GM12878 (cell line): ENCODE measurements around the gene GNB5. TPM values are rescaled to one million over a fixed set of nuclear protein-coding genes. Genes with fewer than 3 reads are reported as not detected.

ENCODE experiments used
- ATAC-seq: fragments of 200-7000 bp; cut with Tn5 transposase; 3 replicates; pipeline ENCODE4 v1.9.1; 2020; ENCODE audit warnings: mild to moderate bottlenecking, moderate library complexity
- BruUV-seq: library from RNA; stranded (reverse); fragments of 400-500 nt; replicated peaks from 2 replicates; lab custom pipeline; 2021; lab: Mats Ljungman, UMichigan
- CTCF ChIA-PET: fragments of 300-600 bp; sonication (Branson Sonifier 250); formaldehyde crosslinking; extraction: SDS; loops from one replicate; lab custom pipeline; 2021; ENCODE audit warnings: inconsistent platforms; lab: Yijun Ruan, JAX
- POLR2A ChIA-PET: fragments of 350-600 bp; formaldehyde crosslinking; extraction: SDS; loops from one replicate; lab custom pipeline; 2021; ENCODE audit warnings: inconsistent platforms; lab: Charles Lee
- RAD21 ChIA-PET: fragments of 300-600 bp; sonication (Branson Sonifier 250); formaldehyde crosslinking; loops from one replicate; lab custom pipeline; 2023; ENCODE audit warnings: antibody characterized with exemption; ENCODE audit not compliant: unreplicated experiment; lab: Charles Lee
- SMC1A ChIA-PET: fragments of 300-600 bp; sonication (Branson Sonifier 250); formaldehyde crosslinking; loops from one replicate; lab custom pipeline; 2023; ENCODE audit not compliant: unreplicated experiment, uncharacterized antibody; lab: Charles Lee
- DNase-seq: peaks from one replicate; pipeline ENCODE4 v3.0.0-alpha.2; 2011; ENCODE audit warnings: low read depth, low spot score
- FAIRE-seq: peaks from 3 replicates; lab custom pipeline; 2011; peaks lifted over from hg19 to GRCh38; lab: Jason Lieb, UNC
- H2AFZ ChIP-seq: 2 replicates; pipeline ENCODE4 v1.6.0; 2011; ENCODE audit warnings: low read depth, low read length, control low read depth; ENCODE audit not compliant: control insufficient read depth
- H3K27ac ChIP-seq: 2 replicates; pipeline ENCODE4 v1.5.1; 2011; ENCODE audit warnings: control low read depth; ENCODE audit not compliant: control insufficient read depth, insufficient read depth
- H3K27me3 ChIP-seq, 2 experiments: replicated peaks in 1 of 2; 2 replicates each; pipeline versions ENCODE4 v1.6.0 to v1.6.1; 2011; ENCODE audit warnings: low read length in 1 of 2; ENCODE audit not compliant: control insufficient read depth in 2 of 2, insufficient read depth in 2 of 2
- H3K36me3 ChIP-seq, 2 experiments: 2 replicates each; pipeline ENCODE4 v1.5.1; 2011; ENCODE audit warnings: low read length in 1 of 2; ENCODE audit not compliant: control insufficient read depth in 2 of 2, insufficient read depth in 2 of 2
- H3K4me1 ChIP-seq: 2 replicates; pipeline ENCODE4 v1.6.1; 2011; ENCODE audit warnings: mild to moderate bottlenecking, low read length, moderate library complexity, mixed read lengths; ENCODE audit not compliant: control insufficient read depth, insufficient read depth
- H3K4me2 ChIP-seq: 2 replicates; pipeline ENCODE4 v1.6.0; 2011; ENCODE audit warnings: control low read depth; ENCODE audit not compliant: control insufficient read depth, insufficient read depth
- H3K4me3 ChIP-seq: fragments of 200-600 bp; sonication (generic); 2 replicates; pipeline ENCODE4 v1.5.1; 2016
- H3K79me2 ChIP-seq: 2 replicates; pipeline ENCODE4 v1.6.0; 2011; ENCODE audit warnings: low read length; ENCODE audit not compliant: control insufficient read depth, insufficient read depth
- H3K9ac ChIP-seq: 2 replicates; pipeline ENCODE4 v1.8.0; 2011; ENCODE audit warnings: low read length, control low read depth, mixed read lengths; ENCODE audit not compliant: control insufficient read depth, insufficient read depth
- H3K9me3 ChIP-seq: replicated peaks from 3 replicates; pipeline ENCODE4 v1.5.1; 2011; ENCODE audit warnings: mild to moderate bottlenecking, low read length; ENCODE audit not compliant: control insufficient read depth, insufficient read depth
- H4K20me1 ChIP-seq: 2 replicates; pipeline ENCODE4 v1.6.0; 2011; ENCODE audit not compliant: control insufficient read depth, insufficient read depth
- FOS ChIP-seq: IDR thresholded peaks from 3 replicates; pipeline ENCODE4 v1.6.1; 2011; ENCODE audit warnings: borderline replicate concordance; ENCODE audit not compliant: insufficient read length; ENCODE audit errors: extremely low read depth
- NKRF ChIP-seq: fragments of 450-650 bp; conservative IDR thresholded peaks from 2 replicates; pipeline ENCODE4 v1.6.1; 2017; ENCODE audit warnings: mild to moderate bottlenecking, moderate library complexity
- SPI1 ChIP-seq: IDR thresholded peaks from 2 replicates; pipeline ENCODE4 v1.6.1; 2011; ENCODE audit warnings: low read depth, mild to moderate bottlenecking, low read length, moderate library complexity, borderline replicate concordance; ENCODE audit not compliant: insufficient read depth
- STAT1 ChIP-seq: fragments of 450-650 bp; conservative IDR thresholded peaks from 2 replicates; pipeline ENCODE4 v1.6.1; 2014; ENCODE audit warnings: antibody characterized with exemption, mild to moderate bottlenecking
- WGBS: methylation state at CpG from one replicate; pipeline ENCODE4 v1.1.6; 2016; ENCODE audit warnings: low lambda C conversion rate; ENCODE audit not compliant: insufficient replicate concordance, insufficient coverage; ENCODE audit errors: missing lambda C conversion rate; 5-methylcytosine and 5-hydroxymethylcytosine counted together
- in situ Hi-C: fragments of 300-500 bp; cut with MboI; formaldehyde crosslinking; loops from 9 replicates; pipeline ENCODE4 v1.14.3; 2018; ENCODE audit warnings: mixed read lengths
- intact Hi-C: fragments of 100-400 bp; cut with micrococcal nuclease; formaldehyde crosslinking; loops from one replicate; pipeline ENCODE4 v1.14.2; 2022; ENCODE audit not compliant: unreplicated experiment
- polyA plus RNA-seq, 11 experiments: library from polyadenylated mRNA; depleted of rRNA in 4 of 11; unstranded in 6 of 11; stranded (reverse) in 5 of 11; fragments of >200 nt; fragmentation: Nextera tagmentation in 4 of 11; fragmentation: Illumina TruSeq in 1 of 11; extraction: Ambion mirVana in 4 of 11; extraction: Trizol in 1 of 11; gene quantifications; 1 replicate in 1 of 11; 2 replicates in 10 of 11; pipeline versions ENCODE4 v1.2.1 to v1.2.3, GENCODE V29; 2011 to 2016; ENCODE audit warnings: inconsistent platforms in 2 of 11, missing spikeins in 2 of 11, low read depth in 1 of 11
- total RNA-seq, 4 experiments: library from RNA; depleted of rRNA in 3 of 4; stranded (reverse); fragments of >200 nt in 3 of 4; fragmentation: Illumina TruSeq in 1 of 4; extraction: Trizol in 1 of 4; gene quantifications; 2 replicates each; pipeline versions ENCODE4 v1.2.1 to v1.2.3, GENCODE V29; 2013 to 2021
- TF ChIP-seq, protein P1 (sequence below): IDR thresholded peaks from 2 replicates; pipeline ENCODE4 v1.6.1; 2012; ENCODE audit warnings: low read length, inconsistent platforms

Gene GNB5
- total and polyA plus RNA-seq, 10 of the 15 experiments (the other 5 are each of a cell fraction or from before 2014, with no cell fraction given), result 2.4 to 25.9 (median 15.2) TPM

- TF ChIP-seq NKRF, result no peak
Measured at GRCh38 chr15:52183562-52184173, 7.5 kb downstream of the GNB5 start (continued).

DNA sequence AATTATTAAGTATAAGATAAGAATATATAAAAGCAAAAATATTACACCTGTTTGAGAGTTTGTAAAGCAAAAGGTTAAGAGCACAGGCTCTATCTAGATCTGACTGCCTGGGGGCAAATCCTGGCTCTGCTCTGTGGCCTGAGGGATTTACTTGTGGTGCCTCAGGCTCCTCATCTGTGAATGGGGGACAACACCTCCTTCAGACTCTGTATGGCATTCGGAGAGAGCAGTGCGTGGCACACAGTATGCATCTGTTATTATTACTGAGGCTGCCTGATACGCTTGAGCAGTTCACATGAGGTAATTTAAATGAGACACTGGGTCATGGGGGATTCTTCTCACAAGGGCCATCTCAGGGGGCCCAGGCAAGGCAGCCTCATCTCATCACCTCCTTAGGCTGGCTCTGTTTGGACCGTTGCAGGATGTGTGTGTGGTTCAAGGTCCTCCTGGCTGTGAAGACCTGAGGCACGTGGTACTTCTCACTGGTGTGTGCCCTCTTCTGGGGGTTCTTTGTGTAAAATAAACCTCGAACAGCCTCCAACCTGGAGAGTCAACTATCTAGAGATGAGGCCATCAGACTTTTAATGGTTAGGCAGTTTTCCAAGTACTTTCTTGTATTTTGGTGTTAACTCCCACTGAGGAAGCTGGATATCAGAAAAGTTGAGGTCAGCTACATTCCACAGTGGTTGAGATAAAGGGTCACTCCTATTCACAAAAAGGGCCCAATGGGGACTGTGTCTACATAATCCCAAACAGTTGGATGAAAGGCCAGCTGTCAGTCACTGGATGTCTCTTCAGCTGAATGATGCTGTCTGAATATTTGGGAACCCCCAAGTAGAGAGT, 9.0 kb downstream of the GNB5 start:
- H3K9me3 ChIP-seq, result no peaks in the 10 kb centered on the region
- CTCF ChIA-PET, result interaction anchor here (0.6 to 10.0 kb wide), 8 partner anchors 8 to 83 kb away, joined by 3 to 235 read pairs (median 5); no protein-coding TSS in a partner anchor
- H3K27me3 ChIP-seq, result no peaks in the 10 kb centered on the region
- WGBS, result 25% methylated on average over 6 of the region's 6 CpGs
- RAD21 ChIA-PET, result interaction anchor here (0.9 to 2.6 kb wide), 4 partner anchors 9 to 74 kb away, joined by 3 to 18 read pairs (median 8); no protein-coding TSS in a partner anchor
- FAIRE-seq (no peak), ATAC-seq (no peak), DNase-seq (no peak)
- peaks cover 12% of the 10 kb centered on the region for H3K4me1 ChIP-seq
- SMC1A ChIA-PET, result interaction anchor here (0.7 to 4.8 kb wide), 5 partner anchors 12 to 51 kb away, joined by 3 to 93 read pairs (median 5); no protein-coding TSS in a partner anchor
- H3K79me2 ChIP-seq, result no peaks in the 10 kb centered on the region; the same call in none of the 2 replicates
- no peak overlapping the region for H3K27ac ChIP-seq
- TF ChIP-seq FOS (no peak), SPI1 (no peak), STAT1 (no peak)
- TF ChIP-seq, protein P1, sequence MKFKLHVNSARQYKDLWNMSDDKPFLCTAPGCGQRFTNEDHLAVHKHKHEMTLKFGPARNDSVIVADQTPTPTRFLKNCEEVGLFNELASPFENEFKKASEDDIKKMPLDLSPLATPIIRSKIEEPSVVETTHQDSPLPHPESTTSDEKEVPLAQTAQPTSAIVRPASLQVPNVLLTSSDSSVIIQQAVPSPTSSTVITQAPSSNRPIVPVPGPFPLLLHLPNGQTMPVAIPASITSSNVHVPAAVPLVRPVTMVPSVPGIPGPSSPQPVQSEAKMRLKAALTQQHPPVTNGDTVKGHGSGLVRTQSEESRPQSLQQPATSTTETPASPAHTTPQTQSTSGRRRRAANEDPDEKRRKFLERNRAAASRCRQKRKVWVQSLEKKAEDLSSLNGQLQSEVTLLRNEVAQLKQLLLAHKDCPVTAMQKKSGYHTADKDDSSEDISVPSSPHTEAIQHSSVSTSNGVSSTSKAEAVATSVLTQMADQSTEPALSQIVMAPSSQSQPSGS, result no peak
- POLR2A ChIA-PET, result no interaction called here
- no peak overlapping the region for H3K4me3 ChIP-seq
- no peak overlapping the region for H2AFZ ChIP-seq
- no TSS peak for BruUV-seq
- intact Hi-C loops (loop anchor here (10.0 kb wide), 1 partner anchor 553 kb away; no protein-coding TSS in a partner anchor), in situ Hi-C loops (no loop called here)
- no peaks in the 10 kb centered on the region for H3K36me3 ChIP-seq
- no peaks in the 10 kb centered on the region for H4K20me1 ChIP-seq
- no peak overlapping the region for H3K4me2 ChIP-seq
- H3K9ac ChIP-seq, result no peak overlapping the region
